ENCODE results near the gene PRSS53. TPM values are rescaled to one million over a fixed set of nuclear protein-coding genes. Genes with fewer than 3 reads are reported as not detected.

Gene PRSS53
- total RNA-seq, 1 experiment from 2014 or later: 7.0 TPM

DNA sequence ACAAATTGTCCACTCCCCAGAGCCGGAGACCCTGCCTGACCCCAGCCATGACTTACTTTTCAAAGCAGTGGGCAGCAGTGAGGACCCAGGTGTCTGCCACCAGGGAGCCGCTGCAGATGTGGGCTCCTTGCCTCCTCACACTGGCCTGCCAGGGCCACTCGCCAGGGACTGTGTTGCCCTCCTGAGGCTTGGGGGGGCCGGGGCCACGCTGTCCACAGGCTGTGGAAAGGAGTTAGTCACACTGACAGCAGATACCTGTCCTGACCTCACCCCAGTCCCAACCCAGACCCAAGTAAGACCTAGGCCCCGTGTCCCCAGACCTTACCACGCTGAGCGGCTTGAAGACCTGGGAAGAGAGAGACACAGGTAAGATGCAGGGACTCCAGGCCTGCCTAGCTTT is 1.3 kb downstream of the PRSS53 start:
- no TSS peak for BruUV-seq (replicated peaks)
- H3K27me3 Mint-ChIP-seq (ENCODE audit: unreplicated experiment): no peaks in the 10 kb centered on the region
- CTCF ChIA-PET: no interaction called here
- no peaks in the 10 kb centered on the region for H3K4me1 Mint-ChIP-seq (ENCODE audit: low read depth, unreplicated experiment)
- H3K27ac Mint-ChIP-seq (ENCODE audit: unreplicated experiment): no peak overlapping the region
- intact Hi-C loops (cut with micrococcal nuclease; ENCODE audit: unreplicated experiment): no loop called here
- no peak for DNase-seq
- TF ChIP-seq, protein P1, sequence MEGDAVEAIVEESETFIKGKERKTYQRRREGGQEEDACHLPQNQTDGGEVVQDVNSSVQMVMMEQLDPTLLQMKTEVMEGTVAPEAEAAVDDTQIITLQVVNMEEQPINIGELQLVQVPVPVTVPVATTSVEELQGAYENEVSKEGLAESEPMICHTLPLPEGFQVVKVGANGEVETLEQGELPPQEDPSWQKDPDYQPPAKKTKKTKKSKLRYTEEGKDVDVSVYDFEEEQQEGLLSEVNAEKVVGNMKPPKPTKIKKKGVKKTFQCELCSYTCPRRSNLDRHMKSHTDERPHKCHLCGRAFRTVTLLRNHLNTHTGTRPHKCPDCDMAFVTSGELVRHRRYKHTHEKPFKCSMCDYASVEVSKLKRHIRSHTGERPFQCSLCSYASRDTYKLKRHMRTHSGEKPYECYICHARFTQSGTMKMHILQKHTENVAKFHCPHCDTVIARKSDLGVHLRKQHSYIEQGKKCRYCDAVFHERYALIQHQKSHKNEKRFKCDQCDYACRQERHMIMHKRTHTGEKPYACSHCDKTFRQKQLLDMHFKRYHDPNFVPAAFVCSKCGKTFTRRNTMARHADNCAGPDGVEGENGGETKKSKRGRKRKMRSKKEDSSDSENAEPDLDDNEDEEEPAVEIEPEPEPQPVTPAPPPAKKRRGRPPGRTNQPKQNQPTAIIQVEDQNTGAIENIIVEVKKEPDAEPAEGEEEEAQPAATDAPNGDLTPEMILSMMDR (IDR thresholded peaks at IDR 0.05; ENCODE audit: unreplicated experiment): no peak
- no peak overlapping the region for H3K4me3 Mint-ChIP-seq (ENCODE audit: low read depth, unreplicated experiment)
- H3K9me3 Mint-ChIP-seq (ENCODE audit: low read depth, unreplicated experiment): no peaks in the 10 kb centered on the region
- peaks cover 30% of the 10 kb centered on the region for H3K36me3 Mint-ChIP-seq (ENCODE audit: insufficient read depth, unreplicated experiment)

DNA sequence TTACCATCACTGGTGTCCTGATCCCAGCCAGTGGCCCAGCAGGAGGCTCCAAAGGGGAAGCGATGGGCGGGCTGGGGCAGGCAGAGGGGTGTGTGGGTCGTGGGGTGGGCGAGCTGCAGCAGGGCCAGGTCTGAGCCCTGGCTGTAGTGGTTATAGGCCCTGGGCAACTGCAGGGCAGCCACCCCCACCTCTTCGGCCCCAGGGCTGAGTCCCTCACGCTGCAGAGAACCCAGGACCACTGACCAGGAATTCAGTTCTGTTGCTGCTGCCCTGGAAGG is 2.2 kb downstream of the PRSS53 start:
- BruUV-seq (replicated peaks): no TSS peak
- no peak overlapping the region for H3K27ac Mint-ChIP-seq (ENCODE audit: unreplicated experiment)
- TF ChIP-seq, protein P1 (IDR thresholded peaks at IDR 0.05; ENCODE audit: unreplicated experiment): no peak
- no peak for DNase-seq
- no peak overlapping the region for H3K4me3 Mint-ChIP-seq (ENCODE audit: low read depth, unreplicated experiment)
- no peaks in the 10 kb centered on the region for H3K4me1 Mint-ChIP-seq (ENCODE audit: low read depth, unreplicated experiment)
- H3K36me3 Mint-ChIP-seq (ENCODE audit: insufficient read depth, unreplicated experiment): peaks cover 35% of the 10 kb centered on the region
- H3K9me3 Mint-ChIP-seq (ENCODE audit: low read depth, unreplicated experiment): no peaks in the 10 kb centered on the region
- no peaks in the 10 kb centered on the region for H3K27me3 Mint-ChIP-seq (ENCODE audit: unreplicated experiment)
- CTCF ChIA-PET: no interaction called here
- intact Hi-C loops (cut with micrococcal nuclease; ENCODE audit: unreplicated experiment): no loop called here

GRCh38 chr16:31085873-31086628 is 2.7 kb downstream of the PRSS53 start:
- H3K4me3 Mint-ChIP-seq (ENCODE audit: low read depth, unreplicated experiment): no peak overlapping the region
- no peaks in the 10 kb centered on the region for H3K27me3 Mint-ChIP-seq (ENCODE audit: unreplicated experiment)
- no peaks in the 10 kb centered on the region for H3K4me1 Mint-ChIP-seq (ENCODE audit: low read depth, unreplicated experiment)
- intact Hi-C loops (cut with micrococcal nuclease; ENCODE audit: unreplicated experiment): no loop called here
- BruUV-seq (replicated peaks): no TSS peak
- no peak for DNase-seq
- peaks cover 35% of the 10 kb centered on the region for H3K36me3 Mint-ChIP-seq (ENCODE audit: insufficient read depth, unreplicated experiment)
- CTCF ChIA-PET: no interaction called here
- TF ChIP-seq, protein P1 (IDR thresholded peaks at IDR 0.05; ENCODE audit: unreplicated experiment): no peak
- H3K9me3 Mint-ChIP-seq (ENCODE audit: low read depth, unreplicated experiment): no peaks in the 10 kb centered on the region
- no peak overlapping the region for H3K27ac Mint-ChIP-seq (ENCODE audit: unreplicated experiment)

DNA sequence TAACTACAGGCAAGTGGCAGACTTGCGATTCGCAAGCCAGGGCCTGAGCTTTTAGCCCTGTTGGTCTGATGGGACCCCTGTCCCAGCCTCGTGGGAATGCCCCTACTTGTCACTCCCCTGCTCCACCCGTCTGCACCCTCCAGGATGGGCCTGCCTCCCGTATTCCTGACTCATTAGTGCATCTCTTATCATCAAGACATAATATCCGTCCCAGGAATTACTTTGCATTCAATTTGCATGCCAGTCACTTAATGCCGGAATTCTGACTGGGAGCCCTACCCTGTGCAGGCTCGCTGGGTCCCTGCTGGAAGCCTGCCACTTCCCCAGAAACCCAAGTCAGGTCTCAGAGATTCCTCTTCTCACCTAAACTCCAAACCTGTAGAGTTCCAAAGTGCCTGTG is 3.3 kb downstream of the PRSS53 start:
- Mint-ChIP-seq H3K27me3 (ENCODE audit: unreplicated experiment) (no peaks in the 10 kb centered on the region), H3K27ac (ENCODE audit: unreplicated experiment) (no peak overlapping the region)
- DNase-seq: no peak

More for the DNA sequence above, 3.3 kb downstream of the PRSS53 start:
- CTCF ChIA-PET: interaction anchor here (1.4 kb wide), 1 partner anchor 100 kb away, joined by 4 read pairs; the partner anchor contains the start of gene HSD3B7
- Mint-ChIP-seq H3K9me3 (ENCODE audit: low read depth, unreplicated experiment) (no peaks in the 10 kb centered on the region), H3K4me1 (ENCODE audit: low read depth, unreplicated experiment) (no peaks in the 10 kb centered on the region), H3K36me3 (ENCODE audit: insufficient read depth, unreplicated experiment) (peaks cover 35% of the 10 kb centered on the region), H3K4me3 (ENCODE audit: low read depth, unreplicated experiment) (no peak overlapping the region)
- TF ChIP-seq, protein P1 (IDR thresholded peaks at IDR 0.05; ENCODE audit: unreplicated experiment): no peak
- intact Hi-C loops (cut with micrococcal nuclease; ENCODE audit: unreplicated experiment): no loop called here
- BruUV-seq (replicated peaks): no TSS peak

Measured in Calu3 (cell line).